HepG2 (cell line): Measurements from ENCODE around the gene KCTD19. TPM values are rescaled to one million over a fixed set of nuclear protein-coding genes. Genes with fewer than 3 reads are reported as not detected.

Experiments used
- AGO1 ChIP-seq: fragments of 200-400 bp; formaldehyde crosslinking; IDR thresholded peaks from 2 replicates; pipeline ENCODE4 v1.6.1; 2017; ENCODE audit warnings: mild to moderate bottlenecking, low read depth, low read length, moderate library complexity; ENCODE audit not compliant: poor library complexity, severe bottlenecking
- AKAP8 ChIP-seq: sonication (generic); formaldehyde crosslinking; IDR thresholded peaks from 2 replicates; pipeline ENCODE4 v1.5.1; 2020; ENCODE audit warnings: mild to moderate bottlenecking, missing genetic modification reagents
- DR1 ChIP-seq: sonication (generic); formaldehyde crosslinking; IDR thresholded peaks from 2 replicates; pipeline ENCODE4 v1.8.0; 2021; ENCODE audit warnings: mild to moderate bottlenecking, missing genetic modification reagents, inconsistent platforms
- FOSL1 ChIP-seq: sonication (generic); formaldehyde crosslinking; IDR thresholded peaks from 2 replicates; pipeline ENCODE4 v1.9.0; 2021; ENCODE audit warnings: missing genetic modification reagents, borderline replicate concordance
- ISL2 ChIP-seq: sonication (generic); formaldehyde crosslinking; IDR thresholded peaks from 2 replicates; pipeline ENCODE4 v1.5.0; 2020; ENCODE audit warnings: missing genetic modification reagents
- MIER3 ChIP-seq: IDR thresholded peaks from 2 replicates; pipeline ENCODE4 v1.6.1; 2016; ENCODE audit warnings: missing compliant biosample characterization, borderline replicate concordance
- PAX8 ChIP-seq: sonication (generic); formaldehyde crosslinking; IDR thresholded peaks from 2 replicates; pipeline ENCODE4 v1.8.0; 2022; ENCODE audit warnings: mild to moderate bottlenecking, missing genetic modification reagents, borderline replicate concordance
- SOX6 ChIP-seq, 2 experiments: fragments of 450-650 bp in 1 of 2; sonication (generic) in 1 of 2; formaldehyde crosslinking in 1 of 2; IDR thresholded peaks; 2 replicates each; pipeline versions ENCODE4 v1.4.0 to v1.6.1; 2017 to 2020; ENCODE audit warnings: antibody characterized with exemption in 1 of 2, mild to moderate bottlenecking in 1 of 2, missing genetic modification reagents in 1 of 2
- TCF12 ChIP-seq, 2 experiments: fragments of 450-650 bp in 1 of 2; sonication (generic) in 1 of 2; formaldehyde crosslinking in 1 of 2; IDR thresholded peaks; 2 replicates each; pipeline versions ENCODE4 v1.6.1 to v1.8.0; 2017 to 2022; ENCODE audit warnings: antibody characterized with exemption in 1 of 2, mild to moderate bottlenecking in 1 of 2, missing genetic modification reagents in 1 of 2, moderate library complexity in 1 of 2
- TEAD2 ChIP-seq: sonication (generic); formaldehyde crosslinking; IDR thresholded peaks from 2 replicates; pipeline ENCODE4 v1.9.0; 2021; ENCODE audit warnings: missing genetic modification reagents
- ZNF317 ChIP-seq: sonication (generic); formaldehyde crosslinking; IDR thresholded peaks from 2 replicates; pipeline ENCODE4 v1.5.0; 2020; ENCODE audit warnings: mild to moderate bottlenecking, missing genetic modification reagents
- ZNF354B ChIP-seq: sonication (generic); formaldehyde crosslinking; IDR thresholded peaks from 2 replicates; pipeline ENCODE4 v1.8.0; 2022; ENCODE audit warnings: mild to moderate bottlenecking, missing genetic modification reagents
- ZNF567 ChIP-seq: sonication (generic); formaldehyde crosslinking; IDR thresholded peaks from 2 replicates; pipeline ENCODE4 v1.8.1; 2023; ENCODE audit warnings: mild to moderate bottlenecking, missing genetic modification reagents, borderline replicate concordance
- ZNF569 ChIP-seq: sonication (generic); formaldehyde crosslinking; IDR thresholded peaks from 2 replicates; pipeline ENCODE4 v1.5.0; 2020; ENCODE audit warnings: mild to moderate bottlenecking, missing genetic modification reagents, moderate library complexity, borderline replicate concordance
- polyA plus RNA-seq, 8 experiments: library from polyadenylated mRNA; depleted of rRNA in 3 of 8; stranded (reverse) in 7 of 8; unstranded in 1 of 8; fragments of >200 nt; fragmentation: Illumina TruSeq in 4 of 8; extraction: Trizol in 4 of 8; gene quantifications; 2 replicates each; pipeline versions ENCODE4 v1.2.1 to v1.2.3, GENCODE V29; 2011 to 2016; ENCODE audit warnings: low read depth in 4 of 8, missing spikeins in 1 of 8, mixed read lengths in 1 of 8; ENCODE audit not compliant: insufficient read depth in 1 of 8
- total RNA-seq, 5 experiments: library from RNA; depleted of rRNA; stranded (reverse); fragments of >200 nt; fragmentation: Illumina TruSeq; extraction: Trizol; gene quantifications; 2 replicates each; pipeline ENCODE4 v1.2.3, GENCODE V29; 2016; ENCODE audit warnings: low read depth in 1 of 5
- TF ChIP-seq, protein P1 (sequence below): sonication (generic); formaldehyde crosslinking; IDR thresholded peaks from 2 replicates; pipeline ENCODE4 v1.4.0; 2020; ENCODE audit warnings: mild to moderate bottlenecking, missing genetic modification reagents

The KCTD19 gene
- total and polyA plus RNA-seq, 2 of the 13 experiments (the other 11 are each of a cell fraction or from before 2014, with no cell fraction given) = not detected

DNA sequence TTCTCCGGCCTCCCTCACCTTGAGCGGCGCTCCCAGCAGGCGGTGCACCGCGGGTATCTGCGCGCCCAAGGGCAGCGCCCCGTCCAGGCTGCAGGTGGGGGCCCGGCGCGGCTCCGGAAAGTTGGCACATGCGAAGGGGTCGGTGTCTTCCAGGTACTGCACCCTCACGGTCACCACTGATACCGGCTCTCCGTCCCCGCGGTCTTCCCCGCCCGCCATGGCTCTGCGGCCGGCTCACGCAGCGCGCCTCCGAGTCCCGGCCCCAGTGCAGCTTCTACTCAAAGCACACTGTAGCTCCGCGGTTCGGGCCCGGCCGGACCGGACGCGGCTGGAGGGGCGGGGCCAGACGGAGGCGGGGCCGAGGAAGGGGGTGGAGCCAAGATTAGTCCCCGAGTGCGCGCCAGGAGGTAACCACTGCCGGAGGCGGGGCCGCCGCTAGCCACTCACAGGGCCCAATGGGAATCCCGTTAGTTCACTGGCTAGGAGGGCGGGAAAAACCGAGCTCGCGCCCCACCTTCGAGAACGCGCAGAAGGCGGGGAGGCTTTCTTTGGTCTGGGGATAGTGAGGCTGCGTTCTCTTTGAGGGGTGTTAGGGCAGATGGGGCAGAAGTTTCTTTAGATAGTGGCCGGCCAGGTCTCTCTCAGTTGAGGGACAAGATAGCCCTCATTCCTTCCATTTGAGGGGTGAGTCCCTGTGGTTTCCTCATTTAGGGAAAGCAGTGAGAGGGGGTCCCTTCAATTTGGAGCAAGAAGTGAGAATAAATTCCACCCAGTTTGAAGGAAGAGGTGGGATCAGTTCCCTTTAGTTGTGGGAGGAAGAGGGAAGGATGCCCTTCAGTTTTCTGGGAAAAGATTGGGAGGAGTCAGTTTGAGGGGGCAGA is 79.1 kb downstream of the KCTD19 start, which contains the start of gene FHOD1 (continued):
- TF ChIP-seq AGO1 = no peak
- no peak for TF ChIP-seq TEAD2 (CRISPR knock-in tag)
- no peak for TF ChIP-seq ZNF567
- TF ChIP-seq ZNF317 (CRISPR knock-in tag) = no peak
- no peak for TF ChIP-seq ISL2 (CRISPR knock-in tag)
- TF ChIP-seq ZNF569 (CRISPR knock-in tag) = no peak
- no peak for TF ChIP-seq SOX6 (IDR thresholded peaks at IDR 0.05)
- TF ChIP-seq SOX6 (CRISPR knock-in tag; IDR thresholded peaks at IDR 0.05) = no peak
- TF ChIP-seq, protein P1, sequence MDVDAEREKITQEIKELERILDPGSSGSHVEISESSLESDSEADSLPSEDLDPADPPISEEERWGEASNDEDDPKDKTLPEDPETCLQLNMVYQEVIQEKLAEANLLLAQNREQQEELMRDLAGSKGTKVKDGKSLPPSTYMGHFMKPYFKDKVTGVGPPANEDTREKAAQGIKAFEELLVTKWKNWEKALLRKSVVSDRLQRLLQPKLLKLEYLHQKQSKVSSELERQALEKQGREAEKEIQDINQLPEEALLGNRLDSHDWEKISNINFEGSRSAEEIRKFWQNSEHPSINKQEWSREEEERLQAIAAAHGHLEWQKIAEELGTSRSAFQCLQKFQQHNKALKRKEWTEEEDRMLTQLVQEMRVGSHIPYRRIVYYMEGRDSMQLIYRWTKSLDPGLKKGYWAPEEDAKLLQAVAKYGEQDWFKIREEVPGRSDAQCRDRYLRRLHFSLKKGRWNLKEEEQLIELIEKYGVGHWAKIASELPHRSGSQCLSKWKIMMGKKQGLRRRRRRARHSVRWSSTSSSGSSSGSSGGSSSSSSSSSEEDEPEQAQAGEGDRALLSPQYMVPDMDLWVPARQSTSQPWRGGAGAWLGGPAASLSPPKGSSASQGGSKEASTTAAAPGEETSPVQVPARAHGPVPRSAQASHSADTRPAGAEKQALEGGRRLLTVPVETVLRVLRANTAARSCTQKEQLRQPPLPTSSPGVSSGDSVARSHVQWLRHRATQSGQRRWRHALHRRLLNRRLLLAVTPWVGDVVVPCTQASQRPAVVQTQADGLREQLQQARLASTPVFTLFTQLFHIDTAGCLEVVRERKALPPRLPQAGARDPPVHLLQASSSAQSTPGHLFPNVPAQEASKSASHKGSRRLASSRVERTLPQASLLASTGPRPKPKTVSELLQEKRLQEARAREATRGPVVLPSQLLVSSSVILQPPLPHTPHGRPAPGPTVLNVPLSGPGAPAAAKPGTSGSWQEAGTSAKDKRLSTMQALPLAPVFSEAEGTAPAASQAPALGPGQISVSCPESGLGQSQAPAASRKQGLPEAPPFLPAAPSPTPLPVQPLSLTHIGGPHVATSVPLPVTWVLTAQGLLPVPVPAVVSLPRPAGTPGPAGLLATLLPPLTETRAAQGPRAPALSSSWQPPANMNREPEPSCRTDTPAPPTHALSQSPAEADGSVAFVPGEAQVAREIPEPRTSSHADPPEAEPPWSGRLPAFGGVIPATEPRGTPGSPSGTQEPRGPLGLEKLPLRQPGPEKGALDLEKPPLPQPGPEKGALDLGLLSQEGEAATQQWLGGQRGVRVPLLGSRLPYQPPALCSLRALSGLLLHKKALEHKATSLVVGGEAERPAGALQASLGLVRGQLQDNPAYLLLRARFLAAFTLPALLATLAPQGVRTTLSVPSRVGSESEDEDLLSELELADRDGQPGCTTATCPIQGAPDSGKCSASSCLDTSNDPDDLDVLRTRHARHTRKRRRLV (CRISPR knock-in tag) = no peak
- no peak for TF ChIP-seq AKAP8 (CRISPR knock-in tag)
- TF ChIP-seq PAX8 (CRISPR knock-in tag) = no peak; the same call in 1 of the 2 replicates
- TF ChIP-seq FOSL1 (CRISPR knock-in tag) = no peak
- TF ChIP-seq MIER3 = peak; percentile 22; the same call in 1 of the 2 replicates
- no peak for TF ChIP-seq DR1 (CRISPR knock-in tag)
- TF ChIP-seq TCF12 (IDR thresholded peaks at IDR 0.05) = no peak
- TF ChIP-seq TCF12 (CRISPR knock-in tag; IDR thresholded peaks at IDR 0.05) = no peak
- TF ChIP-seq ZNF354B (CRISPR knock-in tag) = 0 out of 2 replicates have a peak, but pooled peaks have one; percentile 35
